A549 (cell line): ENCODE data around the gene SASH1. TPM values are rescaled to one million over a fixed set of nuclear protein-coding genes. Genes with fewer than 3 reads are reported as not detected.

Experiments used
- ATAC-seq, 2 experiments: fragments of 200-7000 bp in 1 of 2; fragments of >200 bp in 1 of 2; cut with Nextera tagmentation in 1 of 2; cut with Tn5 transposase in 1 of 2; 3 replicates each; pipeline versions ENCODE4 v1.8.0 to v1.9.1; 2018 to 2020; ENCODE audit warnings: mild to moderate bottlenecking in 1 of 2, moderate library complexity in 1 of 2
- CTCF ChIA-PET: fragments of 300-600 bp; sonication (Branson Sonifier 250); formaldehyde crosslinking; extraction: SDS; loops from one replicate; lab custom pipeline; 2021; ENCODE audit warnings: antibody characterized with exemption, inconsistent platforms; lab: Yijun Ruan, JAX
- POLR2A ChIA-PET: fragments of 350-600 bp; formaldehyde crosslinking; extraction: SDS; loops from one replicate; lab custom pipeline; 2021; ENCODE audit warnings: antibody characterized with exemption, inconsistent platforms; lab: Yijun Ruan, JAX
- DNase-seq, 2 experiments: peaks; one replicate each; pipeline versions ENCODE4 v3.0.0 to v3.0.0-alpha.2; 2011 to 2016; ENCODE audit warnings: low read depth in 1 of 2, low spot score in 1 of 2
- FAIRE-seq: peaks from 2 replicates; lab custom pipeline; 2011; peaks lifted over from hg19 to GRCh38; lab: Jason Lieb, UNC
- H3K27ac ChIP-seq, 2 experiments: fragments of >200 bp; sonication (Bioruptor Twin); formaldehyde crosslinking; 3 replicates each; pipeline ENCODE4 v1.5.1; 2016 to 2017
- H3K4me1 ChIP-seq: fragments of >200 bp; sonication (Bioruptor Twin); formaldehyde crosslinking; 3 replicates; pipeline ENCODE4 v1.6.1; 2016
- H3K4me2 ChIP-seq: fragments of >200 bp; sonication (Bioruptor Twin); formaldehyde crosslinking; 3 replicates; pipeline ENCODE4 v1.6.1; 2016
- H3K4me3 ChIP-seq: fragments of >200 bp; sonication (Bioruptor Twin); formaldehyde crosslinking; 3 replicates; pipeline ENCODE4 v1.5.1; 2016
- H3K9me3 ChIP-seq: fragments of >200 bp; sonication (Bioruptor Twin); formaldehyde crosslinking; 3 replicates; pipeline ENCODE4 v1.6.1; 2016
- BCL3 ChIP-seq: fragments of >200 bp; sonication (Bioruptor Twin); formaldehyde crosslinking; IDR thresholded peaks from 3 replicates; pipeline ENCODE4 v1.6.1; 2016
- BHLHE40 ChIP-seq: IDR thresholded peaks from 2 replicates; pipeline ENCODE4 v1.6.1; 2012; ENCODE audit warnings: low read depth, low read length, inconsistent platforms
- CBX2 ChIP-seq: fragments of 200-600 bp; sonication (generic); IDR thresholded peaks from 2 replicates; pipeline ENCODE4 v1.6.1; 2016; ENCODE audit warnings: low read depth, mild to moderate bottlenecking, borderline replicate concordance
- CEBPB ChIP-seq, 2 experiments: fragments of >200 bp in 1 of 2; sonication (Bioruptor Twin) in 1 of 2; formaldehyde crosslinking in 1 of 2; IDR thresholded peaks; 2 replicates each; pipeline ENCODE4 v1.6.1; 2012 to 2016
- CTCF ChIP-seq: fragments of >200 bp; sonication (Bioruptor Twin); formaldehyde crosslinking; IDR thresholded peaks from 3 replicates; pipeline ENCODE4 v1.5.1; 2016
- EHF ChIP-seq: fragments of 250-450 bp; sonication (Bioruptor Pico); IDR thresholded peaks from 2 replicates; pipeline ENCODE4 v1.5.0; 2020; ENCODE audit warnings: mild to moderate bottlenecking
- ESRRA ChIP-seq: fragments of 150-350 bp; IDR thresholded peaks from 2 replicates; pipeline ENCODE4 v1.6.1; 2014; ENCODE audit warnings: mild to moderate bottlenecking, low read length, borderline replicate concordance
- FOXS1 ChIP-seq: fragments of 250-450 bp; sonication (Bioruptor Pico); IDR thresholded peaks from 2 replicates; pipeline ENCODE4 v1.5.0; 2020; ENCODE audit warnings: mild to moderate bottlenecking, moderate library complexity
- GATA3 ChIP-seq: IDR thresholded peaks from 2 replicates; pipeline ENCODE4 v1.6.1; 2012; ENCODE audit warnings: borderline replicate concordance
- HEYL ChIP-seq: fragments of 250-450 bp; sonication (Bioruptor Pico); IDR thresholded peaks from 2 replicates; pipeline ENCODE4 v1.8.0; 2021; ENCODE audit warnings: mild to moderate bottlenecking, moderate library complexity
- MYC ChIP-seq: IDR thresholded peaks from 2 replicates; pipeline ENCODE4 v1.6.1; 2012; ENCODE audit warnings: mild to moderate bottlenecking, inconsistent platforms, low read length, improper control_type of control experiment, borderline replicate concordance
- NR3C1 ChIP-seq: fragments of >200 bp; sonication (Bioruptor Twin); formaldehyde crosslinking; IDR thresholded peaks from 3 replicates; pipeline ENCODE4 v1.6.1; 2017
- RAD21 ChIP-seq, 2 experiments: fragments of >200 bp in 1 of 2; sonication (Bioruptor Twin) in 1 of 2; formaldehyde crosslinking in 1 of 2; IDR thresholded peaks in 1 of 2; conservative IDR thresholded peaks in 1 of 2; 2 replicates in 1 of 2; 3 replicates in 1 of 2; pipeline ENCODE4 v1.6.1; 2012 to 2018; ENCODE audit warnings: inconsistent platforms in 1 of 2
- TP53 ChIP-seq: fragments of 250-450 bp; sonication (Bioruptor Pico); IDR thresholded peaks from 2 replicates; pipeline ENCODE4 v1.5.0; 2021; ENCODE audit warnings: mild to moderate bottlenecking, moderate library complexity
- ZC3H11A ChIP-seq: fragments of 450-650 bp; IDR thresholded peaks from 2 replicates; pipeline ENCODE4 v1.6.1; 2014; ENCODE audit warnings: antibody characterized with exemption, mild to moderate bottlenecking
- WGBS: methylation state at CpG from one replicate; pipeline ENCODE4 v1.1.6; 2017; ENCODE audit errors: missing lambda C conversion rate; 5-methylcytosine and 5-hydroxymethylcytosine counted together
- polyA plus RNA-seq, 4 experiments: library from polyadenylated mRNA; depleted of rRNA in 3 of 4; stranded (reverse); fragments of >200 nt; fragmentation: RNase III in 1 of 4; extraction: RNeasy Plus Mini Kit Qiagen cat#74134 plus additional on column Dnase treatment in 1 of 4; gene quantifications; 2 replicates in 3 of 4; 3 replicates in 1 of 4; pipeline ENCODE4 v1.2.3, GENCODE V29; 2011 to 2017
- TF ChIP-seq, protein P1 (sequence below): fragments of >200 bp; sonication (Bioruptor Twin); formaldehyde crosslinking; IDR thresholded peaks from 2 replicates; pipeline ENCODE4 v1.6.1; 2016
- TF ChIP-seq, protein P2 (sequence below): fragments of 200-600 bp; sonication (generic); IDR thresholded peaks from 2 replicates; pipeline ENCODE4 v1.6.1; 2016; ENCODE audit warnings: antibody characterized with exemption, mild to moderate bottlenecking, moderate library complexity
- TF ChIP-seq, protein P3 (sequence below): IDR thresholded peaks from 2 replicates; pipeline ENCODE4 v1.6.1; 2012; ENCODE audit warnings: low read depth, borderline replicate concordance

SASH1 gene
- polyA plus RNA-seq, 2 of the 4 experiments (the other 2 are of a cell fraction), result 2.5 to 3.0 TPM

DNA sequence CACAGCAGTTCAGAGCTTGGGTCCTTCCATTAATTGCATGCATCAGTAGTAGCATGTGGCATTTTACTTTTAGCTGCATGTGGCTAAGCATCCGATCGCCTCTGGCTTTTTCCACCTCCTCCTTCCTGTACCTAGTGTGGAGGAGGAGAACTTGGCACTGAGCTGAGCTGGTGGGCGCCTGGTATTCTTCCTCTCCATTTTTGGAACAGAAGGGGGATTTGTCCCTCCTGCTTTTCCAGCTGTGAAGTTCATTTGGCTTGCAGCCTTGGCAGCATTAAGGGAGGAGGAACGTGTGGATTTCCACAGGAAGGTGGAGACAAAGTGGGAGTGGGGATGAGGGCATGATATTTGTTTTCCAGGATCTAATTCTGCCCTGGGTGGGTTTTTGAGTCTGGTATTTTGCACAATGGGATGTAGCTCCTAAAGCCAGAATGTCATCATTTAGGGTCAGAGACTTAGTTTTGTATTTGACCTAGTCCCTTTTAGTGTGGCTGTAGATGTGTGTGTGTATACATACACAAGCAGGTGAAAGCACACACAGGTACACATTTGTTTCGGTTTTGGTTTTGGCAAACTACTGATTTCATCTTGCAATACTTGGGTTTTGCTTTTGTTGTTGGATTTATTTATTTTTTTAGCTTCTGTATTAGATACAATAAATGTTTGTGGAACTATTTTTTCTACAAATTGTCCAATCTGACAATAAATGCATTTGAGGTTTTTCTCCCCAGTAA lies 90.0 kb downstream of the SASH1 start (continued):
- no peak for TF ChIP-seq BCL3
- TF ChIP-seq NR3C1, result no peak
- no peak for TF ChIP-seq FOXS1 (CRISPR knock-in tag)

DNA sequence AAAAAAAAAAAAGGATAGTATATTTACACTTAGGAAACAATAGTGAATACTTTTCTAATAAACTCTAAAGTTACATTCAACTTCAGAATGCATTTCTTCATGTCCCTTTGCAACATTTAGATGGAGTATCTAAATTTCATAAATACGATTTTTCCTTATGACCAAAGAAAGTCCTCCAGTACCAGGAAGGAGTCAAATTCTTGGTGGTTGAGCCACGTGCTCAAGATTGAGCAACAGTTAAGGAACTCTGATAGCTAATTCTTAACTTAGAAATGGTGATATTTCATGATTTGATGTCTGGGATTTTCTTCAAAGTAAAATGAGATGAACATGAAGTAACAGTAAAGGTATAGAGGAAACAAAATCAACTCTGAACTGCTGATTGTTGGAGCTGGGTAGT lies 92.7 kb downstream of the SASH1 start:
- no peaks in the 10 kb centered on the region for H3K9me3 ChIP-seq
- FAIRE-seq, result no peak
- POLR2A ChIA-PET, result no interaction called here
- CTCF ChIA-PET, result no interaction called here
- H3K4me2 ChIP-seq, result no peak overlapping the region
- DNase-seq, result no peak
- H3K4me3 ChIP-seq, result no peak overlapping the region
- no peak overlapping the region for H3K27ac ChIP-seq
- peaks cover 8% of the 10 kb centered on the region; the same call in 2 of the 3 replicates for H3K4me1 ChIP-seq
- TF ChIP-seq NR3C1 (no peak), CEBPB (IDR thresholded peaks at IDR 0.05) (peak in 1 of 2 experiments; percentile 43; a peak in 1 of 4 replicates)
- TF ChIP-seq, all 56 proteins: peak for 1
- ATAC-seq, result no peak
- WGBS, result 40% methylated on average over 2 of the region's 2 CpGs

GRCh38 chr6:148436466-148436865 lies 93.8 kb downstream of the SASH1 start:
- ChIA-PET POLR2A (no interaction called here), CTCF (no interaction called here)
- no peaks in the 10 kb centered on the region for H3K9me3 ChIP-seq
- ATAC-seq (no peak), FAIRE-seq (no peak), DNase-seq (no peak)
- TF ChIP-seq MYC (no peak), EHF (CRISPR knock-in tag) (no peak), HEYL (CRISPR knock-in tag) (no peak), CTCF (no peak), GATA3 (no peak), RAD21 (conservative IDR thresholded peaks at IDR 0.05 in 1 of 2, IDR thresholded peaks at IDR 0.05 in 1 of 2) (no peak), ZC3H11A (no peak), ESRRA (no peak), BHLHE40 (no peak), TP53 (CRISPR knock-in tag) (no peak), CBX2 (no peak)
- TF ChIP-seq, protein P1, sequence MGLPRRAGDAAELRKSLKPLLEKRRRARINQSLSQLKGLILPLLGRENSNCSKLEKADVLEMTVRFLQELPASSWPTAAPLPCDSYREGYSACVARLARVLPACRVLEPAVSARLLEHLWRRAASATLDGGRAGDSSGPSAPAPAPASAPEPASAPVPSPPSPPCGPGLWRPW, result no peak
- TF ChIP-seq, protein P2, sequence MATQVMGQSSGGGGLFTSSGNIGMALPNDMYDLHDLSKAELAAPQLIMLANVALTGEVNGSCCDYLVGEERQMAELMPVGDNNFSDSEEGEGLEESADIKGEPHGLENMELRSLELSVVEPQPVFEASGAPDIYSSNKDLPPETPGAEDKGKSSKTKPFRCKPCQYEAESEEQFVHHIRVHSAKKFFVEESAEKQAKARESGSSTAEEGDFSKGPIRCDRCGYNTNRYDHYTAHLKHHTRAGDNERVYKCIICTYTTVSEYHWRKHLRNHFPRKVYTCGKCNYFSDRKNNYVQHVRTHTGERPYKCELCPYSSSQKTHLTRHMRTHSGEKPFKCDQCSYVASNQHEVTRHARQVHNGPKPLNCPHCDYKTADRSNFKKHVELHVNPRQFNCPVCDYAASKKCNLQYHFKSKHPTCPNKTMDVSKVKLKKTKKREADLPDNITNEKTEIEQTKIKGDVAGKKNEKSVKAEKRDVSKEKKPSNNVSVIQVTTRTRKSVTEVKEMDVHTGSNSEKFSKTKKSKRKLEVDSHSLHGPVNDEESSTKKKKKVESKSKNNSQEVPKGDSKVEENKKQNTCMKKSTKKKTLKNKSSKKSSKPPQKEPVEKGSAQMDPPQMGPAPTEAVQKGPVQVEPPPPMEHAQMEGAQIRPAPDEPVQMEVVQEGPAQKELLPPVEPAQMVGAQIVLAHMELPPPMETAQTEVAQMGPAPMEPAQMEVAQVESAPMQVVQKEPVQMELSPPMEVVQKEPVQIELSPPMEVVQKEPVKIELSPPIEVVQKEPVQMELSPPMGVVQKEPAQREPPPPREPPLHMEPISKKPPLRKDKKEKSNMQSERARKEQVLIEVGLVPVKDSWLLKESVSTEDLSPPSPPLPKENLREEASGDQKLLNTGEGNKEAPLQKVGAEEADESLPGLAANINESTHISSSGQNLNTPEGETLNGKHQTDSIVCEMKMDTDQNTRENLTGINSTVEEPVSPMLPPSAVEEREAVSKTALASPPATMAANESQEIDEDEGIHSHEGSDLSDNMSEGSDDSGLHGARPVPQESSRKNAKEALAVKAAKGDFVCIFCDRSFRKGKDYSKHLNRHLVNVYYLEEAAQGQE, result no peak
- TF ChIP-seq, protein P3, sequence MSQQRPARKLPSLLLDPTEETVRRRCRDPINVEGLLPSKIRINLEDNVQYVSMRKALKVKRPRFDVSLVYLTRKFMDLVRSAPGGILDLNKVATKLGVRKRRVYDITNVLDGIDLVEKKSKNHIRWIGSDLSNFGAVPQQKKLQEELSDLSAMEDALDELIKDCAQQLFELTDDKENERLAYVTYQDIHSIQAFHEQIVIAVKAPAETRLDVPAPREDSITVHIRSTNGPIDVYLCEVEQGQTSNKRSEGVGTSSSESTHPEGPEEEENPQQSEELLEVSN, result no peak
- no peak overlapping the region for H3K4me3 ChIP-seq
- WGBS, result 65% methylated on average over 1 of the region's 1 CpG
- H3K27ac ChIP-seq, result no peak overlapping the region
- H3K4me2 ChIP-seq, result no peak overlapping the region
- H3K4me1 ChIP-seq, result peaks cover 16% of the 10 kb centered on the region; the same call in 2 of the 3 replicates
